Nephron (organoid): ENCODE data around the gene CTSG.

Source experiments
- H3K27ac Mint-ChIP-seq, 3 experiments: 2 replicates each; pipeline ENCODE4 v1.8.0; 2020; ENCODE audit warnings: mixed read lengths in 3 of 3, mild to moderate bottlenecking in 2 of 3, moderate library complexity in 1 of 3
- H3K27me3 Mint-ChIP-seq: 2 replicates; pipeline ENCODE4 v1.8.0; 2021; ENCODE audit warnings: low read depth, mild to moderate bottlenecking, moderate library complexity, mixed read lengths
- H3K36me3 Mint-ChIP-seq: 2 replicates; pipeline ENCODE4 v1.8.0; 2020; ENCODE audit warnings: low read depth, mixed read lengths
- H3K4me1 Mint-ChIP-seq: 2 replicates; pipeline ENCODE4 v1.8.0; 2020; ENCODE audit warnings: mixed read lengths
- H3K4me3 Mint-ChIP-seq, 3 experiments: 2 replicates each; pipeline ENCODE4 v1.8.0; 2020; ENCODE audit warnings: mild to moderate bottlenecking in 3 of 3, mixed read lengths in 3 of 3, moderate library complexity in 2 of 3
- H3K9me3 Mint-ChIP-seq: 2 replicates; pipeline ENCODE4 v1.8.0; 2020; ENCODE audit warnings: mixed read lengths
- TF ChIP-seq, protein P1 (sequence below), 3 experiments: fragments of 200-600 bp; sonication (generic); IDR thresholded peaks; one replicate each; pipeline ENCODE4 v1.5.0; 2021; ENCODE audit warnings: antibody characterized with exemption in 3 of 3; ENCODE audit not compliant: unreplicated experiment in 3 of 3

CTSG gene, protein sequence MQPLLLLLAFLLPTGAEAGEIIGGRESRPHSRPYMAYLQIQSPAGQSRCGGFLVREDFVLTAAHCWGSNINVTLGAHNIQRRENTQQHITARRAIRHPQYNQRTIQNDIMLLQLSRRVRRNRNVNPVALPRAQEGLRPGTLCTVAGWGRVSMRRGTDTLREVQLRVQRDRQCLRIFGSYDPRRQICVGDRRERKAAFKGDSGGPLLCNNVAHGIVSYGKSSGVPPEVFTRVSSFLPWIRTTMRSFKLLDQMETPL

DNA sequence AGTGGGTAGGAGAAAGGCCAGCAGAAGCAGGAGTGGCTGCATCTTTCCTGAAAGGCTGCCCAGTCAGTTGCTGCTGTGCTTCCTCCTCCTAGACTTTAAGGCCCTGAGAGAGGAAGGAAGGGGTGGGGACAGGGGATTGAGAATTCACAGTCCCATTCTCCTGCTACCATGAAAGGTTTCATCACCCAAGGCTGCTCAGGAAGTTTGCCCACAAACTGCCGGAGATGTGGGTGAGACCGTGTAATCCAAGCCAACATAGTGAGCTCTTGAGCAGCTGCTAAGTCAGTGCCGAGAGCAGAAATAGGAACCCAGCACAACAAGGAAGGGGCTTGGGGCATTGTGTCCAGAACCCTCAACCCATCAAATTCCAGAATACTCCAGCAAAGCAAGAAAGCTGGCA, at the start of gene CTSG:
TSS of gene CTSG (minus strand) at position 69 of the 400 bp plus-strand sequence. CDS start at position 42, 27 bp downstream.
- Mint-ChIP-seq H3K27me3 (no peaks in the 10 kb centered on the region), H3K27ac (no peak within 1 kb of the TSS), H3K36me3 (no peaks in the 10 kb centered on the region), H3K4me1 (no peaks in the 10 kb centered on the region), H3K4me3 (no peak within 1 kb of the TSS), H3K9me3 (no peaks in the 10 kb centered on the region)
- TF ChIP-seq, protein P1, sequence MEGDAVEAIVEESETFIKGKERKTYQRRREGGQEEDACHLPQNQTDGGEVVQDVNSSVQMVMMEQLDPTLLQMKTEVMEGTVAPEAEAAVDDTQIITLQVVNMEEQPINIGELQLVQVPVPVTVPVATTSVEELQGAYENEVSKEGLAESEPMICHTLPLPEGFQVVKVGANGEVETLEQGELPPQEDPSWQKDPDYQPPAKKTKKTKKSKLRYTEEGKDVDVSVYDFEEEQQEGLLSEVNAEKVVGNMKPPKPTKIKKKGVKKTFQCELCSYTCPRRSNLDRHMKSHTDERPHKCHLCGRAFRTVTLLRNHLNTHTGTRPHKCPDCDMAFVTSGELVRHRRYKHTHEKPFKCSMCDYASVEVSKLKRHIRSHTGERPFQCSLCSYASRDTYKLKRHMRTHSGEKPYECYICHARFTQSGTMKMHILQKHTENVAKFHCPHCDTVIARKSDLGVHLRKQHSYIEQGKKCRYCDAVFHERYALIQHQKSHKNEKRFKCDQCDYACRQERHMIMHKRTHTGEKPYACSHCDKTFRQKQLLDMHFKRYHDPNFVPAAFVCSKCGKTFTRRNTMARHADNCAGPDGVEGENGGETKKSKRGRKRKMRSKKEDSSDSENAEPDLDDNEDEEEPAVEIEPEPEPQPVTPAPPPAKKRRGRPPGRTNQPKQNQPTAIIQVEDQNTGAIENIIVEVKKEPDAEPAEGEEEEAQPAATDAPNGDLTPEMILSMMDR (IDR thresholded peaks at IDR 0.05; ENCODE audit: unreplicated experiment in 3 of 3) = no peak

GRCh38 chr14:24613747-24614146, 37.7 kb upstream of the CTSG start:
- Mint-ChIP-seq H3K27ac (no peak overlapping the region), H3K36me3 (no peaks in the 10 kb centered on the region), H3K27me3 (peaks cover 8% of the 10 kb centered on the region), H3K9me3 (peaks cover 2% of the 10 kb centered on the region), H3K4me1 (no peaks in the 10 kb centered on the region), H3K4me3 (no peak overlapping the region)
- TF ChIP-seq, protein P1 (IDR thresholded peaks at IDR 0.05; ENCODE audit: unreplicated experiment in 3 of 3) = no peak

DNA sequence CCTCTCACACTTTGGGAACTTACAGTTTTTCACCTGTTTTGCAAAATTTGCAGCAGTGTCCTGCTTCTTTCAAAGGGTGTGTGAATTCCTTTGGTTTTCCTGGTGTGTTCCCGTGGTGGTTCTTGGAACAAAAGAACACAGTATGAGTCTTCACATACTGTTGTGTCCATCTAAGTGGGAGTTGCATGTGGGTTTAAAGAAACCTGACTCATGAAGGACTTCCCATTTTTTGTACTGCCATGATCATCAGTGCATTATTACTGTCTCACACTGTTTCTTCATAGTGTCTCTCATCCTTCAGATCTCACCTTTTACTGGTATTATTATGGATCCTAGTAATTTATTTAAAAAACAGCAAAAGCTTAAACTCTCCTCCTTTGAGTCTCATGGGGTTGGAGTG, 37.2 kb upstream of the CTSG start:
- Mint-ChIP-seq H3K27ac (no peak overlapping the region), H3K9me3 (no peaks in the 10 kb centered on the region), H3K4me1 (no peaks in the 10 kb centered on the region), H3K4me3 (no peak overlapping the region), H3K36me3 (no peaks in the 10 kb centered on the region), H3K27me3 (peaks cover 8% of the 10 kb centered on the region)
- TF ChIP-seq, protein P1 (IDR thresholded peaks at IDR 0.05; ENCODE audit: unreplicated experiment in 3 of 3) = no peak

DNA sequence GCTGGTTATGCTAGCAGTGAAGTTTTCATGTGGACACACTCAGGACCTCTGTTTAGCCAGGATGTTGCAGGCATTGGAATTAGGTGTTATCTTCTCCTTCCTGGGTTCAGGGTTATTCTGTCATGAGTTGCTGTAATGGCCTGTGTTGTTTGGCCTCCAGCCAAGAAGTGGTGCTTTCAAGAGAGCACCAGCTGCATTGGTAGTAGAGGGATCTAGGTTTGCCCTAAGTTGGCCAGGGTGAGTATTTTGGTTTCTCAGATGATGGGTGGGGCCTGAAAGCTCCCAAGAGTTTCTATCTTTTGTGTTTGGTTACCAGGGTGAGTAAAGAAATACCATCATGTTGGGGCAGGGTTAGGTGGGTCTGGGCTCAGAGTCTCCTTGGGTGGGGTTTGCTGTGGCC, 36.1 kb upstream of the CTSG start:
- TF ChIP-seq, protein P1 (IDR thresholded peaks at IDR 0.05; ENCODE audit: unreplicated experiment in 3 of 3) = no peak
- H3K27ac Mint-ChIP-seq = no peak overlapping the region
- peaks cover 8% of the 10 kb centered on the region for H3K27me3 Mint-ChIP-seq
- no peaks in the 10 kb centered on the region for H3K9me3 Mint-ChIP-seq
- no peaks in the 10 kb centered on the region for H3K36me3 Mint-ChIP-seq
- no peak overlapping the region for H3K4me3 Mint-ChIP-seq
- no peaks in the 10 kb centered on the region for H3K4me1 Mint-ChIP-seq

- Mint-ChIP-seq H3K27ac (no peak within 1 kb of the TSS), H3K36me3 (no peaks in the 10 kb centered on the region), H3K4me1 (no peaks in the 10 kb centered on the region), H3K27me3 (peaks cover 8% of the 10 kb centered on the region), H3K4me3 (no peak within 1 kb of the TSS), H3K9me3 (no peaks in the 10 kb centered on the region)
- TF ChIP-seq, protein P1 (IDR thresholded peaks at IDR 0.05; ENCODE audit: unreplicated experiment in 3 of 3) = no peak
Observed at GRCh38 chr14:24609655-24610344, 33.8 kb upstream of the CTSG start, which contains the start of gene GZMH. TSS of gene GZMH (minus strand) at chr14:24609685. CDS start at chr14:24609613, 72 bp downstream.
